Occipital lobe (tissue), 2 donors: ENCODE measurements around the gene RD3L. TPM values are rescaled to one million over a fixed set of nuclear protein-coding genes. Genes with fewer than 3 reads are reported as not detected.
"Not testable (repeated sequence)": the region's sequence is repeated elsewhere in the genome, so short reads cannot be mapped to it uniquely, and the experiment has no call there.

Source experiments
- DNase-seq: peaks from one replicate; lab custom pipeline; 2025; lab: John Stamatoyannopoulos, UW
- total RNA-seq: library from RNA; depleted of rRNA; stranded (reverse); fragments of >200 nt; gene quantifications from one replicate; pipeline ENCODE4 v1.2.3, GENCODE V29; 2014

The RD3L gene
- total RNA-seq, result not detected

GRCh38 chr14:103941973-103942736 lies at the start of gene RD3L:
TSS of gene RD3L (minus strand) at chr14:103942529. CDS start at chr14:103941695, 834 bp downstream.
- no peak for DNase-seq

- no peak for DNase-seq
Measured at GRCh38 chr14:103989964-103990363, 47.6 kb upstream of the RD3L start.

- DNase-seq, result no peak
Measured at GRCh38 chr14:103989034-103989433, 46.7 kb upstream of the RD3L start.

GRCh38 chr14:103984196-103984595 lies 41.9 kb upstream of the RD3L start:
- DNase-seq, result no peak

GRCh38 chr14:103980623-103981238 lies 38.4 kb upstream of the RD3L start:
- DNase-seq, result not testable (repeated sequence)

GRCh38 chr14:103974575-103974974 lies 32.2 kb upstream of the RD3L start:
- DNase-seq, result no peak

- DNase-seq, result no peak
Measured at GRCh38 chr14:103973354-103973753, 31.0 kb upstream of the RD3L start.

- DNase-seq, result no peak
Measured at GRCh38 chr14:103969961-103970360, 27.6 kb upstream of the RD3L start.

- DNase-seq, result no peak
Measured at GRCh38 chr14:103966631-103967030, 24.3 kb upstream of the RD3L start.

- DNase-seq, result no peak
Measured at GRCh38 chr14:103961928-103962578, 19.7 kb upstream of the RD3L start.

- DNase-seq, result no peak
Measured at GRCh38 chr14:103960457-103961055, 18.2 kb upstream of the RD3L start.

- no peak for DNase-seq
Measured at GRCh38 chr14:103949131-103949790, 6.9 kb upstream of the RD3L start.

GRCh38 chr14:103948442-103948841 lies 6.1 kb upstream of the RD3L start:
- no peak for DNase-seq

- DNase-seq, result no peak
Measured at GRCh38 chr14:103946975-103947374, 4.6 kb upstream of the RD3L start.

GRCh38 chr14:103943673-103944072 lies 1.3 kb upstream of the RD3L start:
- no peak for DNase-seq

- DNase-seq, result no peak
Measured at GRCh38 chr14:103941462-103941861, 867 bp downstream of the RD3L start.

GRCh38 chr14:103935102-103935501 lies 7.2 kb downstream of the RD3L start:
- DNase-seq, result no peak

GRCh38 chr14:103932791-103933490 lies 9.4 kb downstream of the RD3L start:
- DNase-seq, result no peak

GRCh38 chr14:103931422-103931821 lies 10.9 kb downstream of the RD3L start:
- DNase-seq, result no peak

GRCh38 chr14:103930051-103930604 lies 12.2 kb downstream of the RD3L start:
- DNase-seq, result no peak
